Measurements from ENCODE around the gene RAD18.

Gene RAD18

DNA sequence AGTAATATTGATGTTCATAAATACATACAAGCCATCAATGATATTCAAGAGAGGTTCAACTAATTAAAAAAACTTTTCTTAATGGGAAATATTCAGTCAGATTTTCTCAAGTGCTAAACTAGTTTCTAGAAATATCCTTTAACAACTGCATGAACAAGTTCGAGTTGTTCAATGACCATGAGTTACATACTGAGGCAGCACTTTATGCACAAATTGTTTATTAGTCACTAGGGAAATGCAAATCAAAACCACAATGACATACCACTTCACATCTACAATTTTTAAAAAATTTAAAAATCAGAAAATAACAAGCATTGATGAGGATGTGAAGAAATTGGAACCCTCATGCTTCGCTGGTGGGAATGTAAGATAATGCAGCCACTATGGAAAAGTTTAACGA is 62.4 kb downstream of the RAD18 start:
- TF ChIP-seq RAD21 (IDR thresholded peaks at IDR 0.05; ENCODE audit: low read depth) = no peak
- TF ChIP-seq TAF1 (IDR thresholded peaks at IDR 0.05; ENCODE audit: low read depth) = no peak
- TF ChIP-seq, protein P1, sequence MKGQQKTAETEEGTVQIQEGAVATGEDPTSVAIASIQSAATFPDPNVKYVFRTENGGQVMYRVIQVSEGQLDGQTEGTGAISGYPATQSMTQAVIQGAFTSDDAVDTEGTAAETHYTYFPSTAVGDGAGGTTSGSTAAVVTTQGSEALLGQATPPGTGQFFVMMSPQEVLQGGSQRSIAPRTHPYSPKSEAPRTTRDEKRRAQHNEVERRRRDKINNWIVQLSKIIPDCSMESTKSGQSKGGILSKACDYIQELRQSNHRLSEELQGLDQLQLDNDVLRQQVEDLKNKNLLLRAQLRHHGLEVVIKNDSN (IDR thresholded peaks at IDR 0.05) = no peak
- TF ChIP-seq TCF12 (IDR thresholded peaks at IDR 0.05; ENCODE audit: low read depth) = no peak
- TF ChIP-seq ZBTB7A (IDR thresholded peaks at IDR 0.05; ENCODE audit: low read depth) = no peak
- no peak for TF ChIP-seq YY1 (IDR thresholded peaks at IDR 0.05; ENCODE audit: low read depth)
- no peak for TF ChIP-seq TEAD4 (IDR thresholded peaks at IDR 0.05)
- TF ChIP-seq, protein P2, sequence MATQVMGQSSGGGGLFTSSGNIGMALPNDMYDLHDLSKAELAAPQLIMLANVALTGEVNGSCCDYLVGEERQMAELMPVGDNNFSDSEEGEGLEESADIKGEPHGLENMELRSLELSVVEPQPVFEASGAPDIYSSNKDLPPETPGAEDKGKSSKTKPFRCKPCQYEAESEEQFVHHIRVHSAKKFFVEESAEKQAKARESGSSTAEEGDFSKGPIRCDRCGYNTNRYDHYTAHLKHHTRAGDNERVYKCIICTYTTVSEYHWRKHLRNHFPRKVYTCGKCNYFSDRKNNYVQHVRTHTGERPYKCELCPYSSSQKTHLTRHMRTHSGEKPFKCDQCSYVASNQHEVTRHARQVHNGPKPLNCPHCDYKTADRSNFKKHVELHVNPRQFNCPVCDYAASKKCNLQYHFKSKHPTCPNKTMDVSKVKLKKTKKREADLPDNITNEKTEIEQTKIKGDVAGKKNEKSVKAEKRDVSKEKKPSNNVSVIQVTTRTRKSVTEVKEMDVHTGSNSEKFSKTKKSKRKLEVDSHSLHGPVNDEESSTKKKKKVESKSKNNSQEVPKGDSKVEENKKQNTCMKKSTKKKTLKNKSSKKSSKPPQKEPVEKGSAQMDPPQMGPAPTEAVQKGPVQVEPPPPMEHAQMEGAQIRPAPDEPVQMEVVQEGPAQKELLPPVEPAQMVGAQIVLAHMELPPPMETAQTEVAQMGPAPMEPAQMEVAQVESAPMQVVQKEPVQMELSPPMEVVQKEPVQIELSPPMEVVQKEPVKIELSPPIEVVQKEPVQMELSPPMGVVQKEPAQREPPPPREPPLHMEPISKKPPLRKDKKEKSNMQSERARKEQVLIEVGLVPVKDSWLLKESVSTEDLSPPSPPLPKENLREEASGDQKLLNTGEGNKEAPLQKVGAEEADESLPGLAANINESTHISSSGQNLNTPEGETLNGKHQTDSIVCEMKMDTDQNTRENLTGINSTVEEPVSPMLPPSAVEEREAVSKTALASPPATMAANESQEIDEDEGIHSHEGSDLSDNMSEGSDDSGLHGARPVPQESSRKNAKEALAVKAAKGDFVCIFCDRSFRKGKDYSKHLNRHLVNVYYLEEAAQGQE (IDR thresholded peaks at IDR 0.05; ENCODE audit: low read depth) = no peak
- TF ChIP-seq FOXM1 (IDR thresholded peaks at IDR 0.05; ENCODE audit: borderline replicate concordance, low read depth) = no peak

DNA sequence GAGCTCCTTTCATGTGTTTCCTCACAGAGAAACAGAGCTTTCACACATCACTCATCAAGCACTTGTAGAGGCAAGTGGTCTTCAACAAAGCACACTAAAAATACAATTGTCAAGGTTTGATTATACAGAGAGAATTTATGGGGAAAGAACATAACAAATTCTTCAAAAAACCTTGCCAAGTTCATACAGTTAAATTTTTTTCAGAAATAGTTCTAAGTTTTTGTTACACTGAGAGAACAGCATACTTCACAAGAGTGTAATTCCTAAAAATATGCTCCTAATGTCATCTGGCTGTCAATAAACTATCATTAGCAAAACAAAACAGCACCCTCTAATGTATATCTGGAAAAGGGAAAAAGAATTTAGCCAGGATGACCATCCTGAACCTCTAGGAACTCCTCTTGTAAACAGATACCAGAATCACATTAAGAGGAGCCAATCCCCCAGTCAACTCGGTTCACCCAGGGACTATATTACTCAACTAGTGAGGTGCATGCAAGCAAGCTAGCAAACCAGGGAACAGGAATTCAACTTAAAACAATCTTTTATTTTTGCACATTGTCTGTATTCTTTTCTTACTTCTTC is 63.3 kb downstream of the RAD18 start:
- TF ChIP-seq YY1 (IDR thresholded peaks at IDR 0.05; ENCODE audit: low read depth) = no peak
- TF ChIP-seq CEBPB (IDR thresholded peaks at IDR 0.05) = no peak
- no peak for TF ChIP-seq CREB1 (IDR thresholded peaks at IDR 0.05; ENCODE audit: low read depth)
- TF ChIP-seq NFIC (IDR thresholded peaks at IDR 0.05) = no peak
- TF ChIP-seq, protein P3, sequence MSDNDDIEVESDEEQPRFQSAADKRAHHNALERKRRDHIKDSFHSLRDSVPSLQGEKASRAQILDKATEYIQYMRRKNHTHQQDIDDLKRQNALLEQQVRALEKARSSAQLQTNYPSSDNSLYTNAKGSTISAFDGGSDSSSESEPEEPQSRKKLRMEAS (IDR thresholded peaks at IDR 0.05) = no peak
- TF ChIP-seq RAD21 (IDR thresholded peaks at IDR 0.05; ENCODE audit: low read depth) = no peak
- TF ChIP-seq EP300 (IDR thresholded peaks at IDR 0.05; ENCODE audit: borderline replicate concordance) = no peak
- no peak for TF ChIP-seq EGR1 (IDR thresholded peaks at IDR 0.05)
- no peak for TF ChIP-seq TCF12 (IDR thresholded peaks at IDR 0.05; ENCODE audit: low read depth)
- TF ChIP-seq, protein P1 (IDR thresholded peaks at IDR 0.05) = no peak
- no peak for TF ChIP-seq TAF1 (IDR thresholded peaks at IDR 0.05; ENCODE audit: low read depth)
- TF ChIP-seq FOXM1 (IDR thresholded peaks at IDR 0.05; ENCODE audit: borderline replicate concordance, low read depth) = no peak
- TF ChIP-seq, protein P2 (IDR thresholded peaks at IDR 0.05; ENCODE audit: low read depth) = no peak
- no peak for TF ChIP-seq ZBTB7A (IDR thresholded peaks at IDR 0.05; ENCODE audit: low read depth)
- no peak for TF ChIP-seq TEAD4 (IDR thresholded peaks at IDR 0.05)

DNA sequence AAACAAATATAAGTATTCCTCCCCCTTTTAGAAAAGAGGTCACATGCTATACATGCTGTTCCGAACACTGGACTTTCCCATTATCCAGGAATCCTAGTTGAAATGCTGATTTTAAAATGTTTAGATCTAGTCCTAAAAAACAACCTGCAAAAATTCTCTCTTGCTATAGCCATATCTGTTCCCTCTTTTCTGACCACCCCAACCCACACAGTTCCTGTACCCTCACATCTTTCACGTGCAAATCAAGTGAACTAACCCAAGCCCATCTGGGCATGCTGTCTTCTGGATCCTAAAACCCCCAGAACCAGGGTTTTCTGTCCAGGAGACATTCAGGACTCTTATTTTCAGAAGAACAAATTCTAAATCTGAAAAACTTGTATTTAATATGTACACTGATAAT is 67.4 kb downstream of the RAD18 start:
- TF ChIP-seq CEBPB (IDR thresholded peaks at IDR 0.05) = no peak
- no peak for TF ChIP-seq TAF1 (IDR thresholded peaks at IDR 0.05; ENCODE audit: low read depth)

DNA sequence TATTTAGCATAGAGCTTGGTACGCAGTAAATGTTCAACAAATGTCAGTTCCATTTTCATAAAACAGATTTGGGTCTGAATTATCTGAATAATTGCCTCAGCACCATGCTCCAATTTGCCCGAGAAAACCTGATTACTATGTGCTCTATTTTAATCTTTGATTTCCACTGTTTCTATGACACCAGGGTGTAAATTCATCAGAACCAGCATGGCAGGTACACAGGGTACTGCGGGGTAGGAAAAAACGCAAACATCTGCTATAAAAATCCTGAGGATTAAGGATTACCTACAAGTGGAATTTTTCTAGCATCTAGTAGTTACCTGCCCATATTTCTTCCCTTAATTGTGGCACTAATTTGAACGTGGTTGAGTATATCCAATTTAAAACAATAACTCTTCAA is 70.3 kb downstream of the RAD18 start:
- TF ChIP-seq CREB1 (IDR thresholded peaks at IDR 0.05; ENCODE audit: low read depth) (no peak), TCF12 (IDR thresholded peaks at IDR 0.05; ENCODE audit: low read depth) (no peak), TAF1 (IDR thresholded peaks at IDR 0.05; ENCODE audit: low read depth) (no peak), CEBPB (IDR thresholded peaks at IDR 0.05) (no peak), FOXM1 (IDR thresholded peaks at IDR 0.05; ENCODE audit: borderline replicate concordance, low read depth) (no peak), RAD21 (IDR thresholded peaks at IDR 0.05; ENCODE audit: low read depth) (no peak), EP300 (IDR thresholded peaks at IDR 0.05; ENCODE audit: borderline replicate concordance) (no peak), ZBTB7A (IDR thresholded peaks at IDR 0.05; ENCODE audit: low read depth) (no peak)

DNA sequence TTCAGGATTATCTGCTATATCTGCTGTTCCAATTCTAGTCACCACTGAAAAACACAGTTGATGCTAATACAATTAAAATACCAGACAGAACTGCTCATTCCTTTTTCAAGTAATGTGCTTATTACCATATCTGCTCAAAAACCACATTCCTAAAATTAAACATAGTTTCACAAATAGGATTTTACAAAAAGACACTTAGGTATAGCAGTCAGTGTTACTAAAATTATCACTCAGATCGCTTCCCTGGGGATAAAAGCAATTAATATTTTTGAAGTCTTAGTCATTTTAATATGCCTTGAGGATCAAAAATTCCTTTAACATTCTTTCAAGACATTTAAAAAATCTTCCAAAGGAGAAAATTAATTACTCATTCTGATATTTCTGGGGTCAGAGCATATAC is 71.5 kb downstream of the RAD18 start:
- TF ChIP-seq FOXM1 (IDR thresholded peaks at IDR 0.05; ENCODE audit: borderline replicate concordance, low read depth) (no peak), EGR1 (IDR thresholded peaks at IDR 0.05) (no peak), EP300 (IDR thresholded peaks at IDR 0.05; ENCODE audit: borderline replicate concordance) (no peak), CREB1 (IDR thresholded peaks at IDR 0.05; ENCODE audit: low read depth) (no peak), TCF12 (IDR thresholded peaks at IDR 0.05; ENCODE audit: low read depth) (no peak), TEAD4 (IDR thresholded peaks at IDR 0.05) (no peak), TAF1 (IDR thresholded peaks at IDR 0.05; ENCODE audit: low read depth) (no peak), ZBTB7A (IDR thresholded peaks at IDR 0.05; ENCODE audit: low read depth) (no peak), NFIC (IDR thresholded peaks at IDR 0.05) (no peak), YY1 (IDR thresholded peaks at IDR 0.05; ENCODE audit: low read depth) (no peak), RAD21 (IDR thresholded peaks at IDR 0.05; ENCODE audit: low read depth) (no peak), CEBPB (IDR thresholded peaks at IDR 0.05) (no peak)
- TF ChIP-seq, protein P3 (IDR thresholded peaks at IDR 0.05) = no peak
- TF ChIP-seq, protein P1 (IDR thresholded peaks at IDR 0.05) = no peak
- TF ChIP-seq, protein P2 (IDR thresholded peaks at IDR 0.05; ENCODE audit: low read depth) = no peak
